Germinal center (tissue), 1 donor: ENCODE data around the gene LRSAM1.

Experiments
- DNase-seq: peaks from one replicate; pipeline ENCODE4 v3.0.0; 2012; ENCODE audit warnings: mixed read lengths, low spot score

LRSAM1 gene

DNA sequence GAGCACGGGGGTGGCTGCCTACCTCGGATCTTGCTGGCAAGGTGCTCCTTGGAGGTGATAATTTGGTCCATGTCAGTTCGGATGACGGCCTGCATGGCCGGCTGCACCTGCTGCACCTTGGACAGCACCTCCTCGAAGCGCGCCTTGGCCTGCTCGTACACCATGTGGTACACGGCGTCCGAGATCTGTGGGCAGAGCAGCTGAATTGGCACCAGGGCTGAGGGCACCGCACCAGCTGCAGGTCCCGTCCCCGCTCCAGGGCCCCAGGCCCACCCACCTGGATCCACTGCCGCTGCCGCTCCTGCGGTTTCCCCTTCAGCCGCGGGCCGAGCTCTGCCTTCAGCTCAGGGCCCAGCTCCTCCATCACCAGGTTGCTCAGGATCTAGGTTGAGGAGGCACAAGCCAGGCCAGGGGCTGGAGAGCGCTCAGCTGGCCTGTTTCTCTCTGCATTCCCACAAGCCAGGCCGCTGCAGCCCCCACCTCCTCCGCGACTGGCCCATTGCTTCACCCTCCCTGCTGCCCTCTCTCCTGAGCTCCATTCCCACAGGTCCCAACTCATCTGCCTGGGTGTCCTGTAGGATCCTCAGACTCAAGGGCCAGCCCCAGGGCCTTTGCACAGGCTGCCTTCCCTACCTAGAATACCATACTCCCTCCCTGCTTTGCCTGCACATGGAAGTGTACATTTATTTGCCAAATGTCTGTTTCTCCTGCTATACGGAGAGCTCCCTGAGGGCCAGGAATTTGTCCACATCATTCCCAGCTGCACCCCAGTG is 65.7 kb downstream of the LRSAM1 start:
- no peak for DNase-seq

DNA sequence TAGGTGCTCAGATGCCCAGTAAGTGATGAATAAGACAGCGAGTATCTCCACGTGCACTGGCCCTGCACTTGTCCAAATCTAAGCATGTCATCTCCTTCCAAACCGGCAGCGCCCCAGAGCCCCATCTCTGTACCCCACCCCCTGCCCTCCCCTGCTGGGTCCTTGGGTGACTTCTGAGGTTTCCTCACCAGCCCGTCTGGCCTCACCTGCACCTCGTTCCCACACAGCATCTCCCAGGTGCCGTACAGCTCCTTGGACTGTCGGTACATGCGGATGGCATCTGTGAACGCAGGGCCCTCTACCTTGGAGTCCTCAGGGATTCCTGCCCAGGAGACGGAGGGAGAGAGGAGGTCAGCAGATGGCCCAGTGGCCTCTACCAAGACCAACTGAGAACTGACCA is 66.3 kb downstream of the LRSAM1 start:
- no peak for DNase-seq

DNA sequence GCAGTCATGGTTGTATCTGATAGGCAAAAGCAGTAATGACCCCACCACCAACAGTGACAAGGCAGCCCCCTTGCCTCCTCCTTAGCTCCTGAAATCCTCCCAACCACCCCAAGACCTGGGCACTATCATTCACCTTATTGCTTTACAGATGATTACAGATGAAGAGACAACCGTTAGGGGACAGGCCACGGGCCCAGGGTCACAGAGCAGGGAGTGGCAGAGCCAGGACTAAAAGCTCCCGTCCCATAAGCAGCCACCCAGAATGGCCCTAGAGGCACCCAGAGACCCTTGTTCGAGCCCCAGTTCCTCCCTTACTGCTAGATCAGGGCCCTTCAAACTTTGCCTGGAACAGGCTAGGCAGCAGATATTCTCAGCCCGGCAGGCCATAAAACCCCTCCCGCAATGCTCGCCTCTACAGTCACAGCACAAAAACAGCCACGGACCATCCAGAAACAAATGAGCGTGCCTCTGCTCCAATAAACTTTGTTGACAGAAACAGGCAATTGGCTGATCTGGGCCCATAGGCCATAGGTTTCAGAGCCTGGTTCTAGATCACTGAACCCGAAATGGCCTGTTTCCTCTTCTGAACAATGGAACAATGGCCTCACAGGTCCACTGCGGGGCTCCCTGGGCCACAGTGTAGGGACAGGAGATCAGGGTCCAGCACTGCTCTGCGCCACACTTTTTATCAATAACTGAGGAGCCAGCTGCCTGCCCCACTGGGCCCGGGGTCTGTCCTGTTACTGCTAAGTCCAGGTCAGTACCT is 67.0 kb downstream of the LRSAM1 start:
- no peak for DNase-seq

DNA sequence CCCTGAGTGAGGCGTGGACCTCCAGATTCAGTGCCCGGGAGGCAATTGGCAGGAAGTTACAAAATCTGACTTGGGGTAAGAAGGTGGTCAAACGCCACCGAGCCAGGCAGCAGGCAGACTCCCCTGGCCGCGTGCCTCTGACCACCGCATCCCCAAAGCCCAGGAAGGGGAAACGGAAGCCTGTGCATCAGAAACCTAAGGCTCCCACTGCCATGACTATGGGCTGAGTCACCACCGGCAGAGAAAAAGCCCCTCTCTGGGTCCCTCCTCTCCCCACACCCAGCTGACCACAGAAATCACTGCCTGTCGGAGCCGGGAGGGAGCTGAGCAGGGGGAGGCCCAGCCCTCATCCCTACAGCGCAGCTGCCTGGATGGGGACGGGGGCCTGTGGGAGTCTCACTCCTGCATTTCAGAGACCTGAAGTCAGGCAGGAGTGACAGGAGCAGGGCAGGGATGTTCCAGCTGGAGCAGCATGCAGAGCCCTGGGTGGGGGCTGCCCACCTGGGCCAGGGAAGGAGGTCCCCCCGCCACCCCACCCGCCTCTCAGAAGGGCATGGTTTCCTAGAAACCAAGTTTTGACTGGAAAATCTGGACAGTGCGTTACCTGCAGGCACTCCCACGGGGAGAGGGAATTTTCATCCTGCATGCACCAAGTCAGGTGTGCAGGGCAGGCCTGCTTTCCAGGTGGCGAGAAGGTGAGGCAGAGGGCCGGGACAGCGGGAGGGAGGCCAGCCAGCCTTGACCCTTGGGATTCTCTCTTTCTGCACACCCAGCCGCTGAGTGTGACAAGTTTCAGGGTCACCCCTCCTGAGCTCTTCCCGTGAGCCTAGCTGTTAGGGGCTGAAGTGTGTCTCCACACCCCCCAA is 68.2 kb downstream of the LRSAM1 start:
- no peak for DNase-seq

DNA sequence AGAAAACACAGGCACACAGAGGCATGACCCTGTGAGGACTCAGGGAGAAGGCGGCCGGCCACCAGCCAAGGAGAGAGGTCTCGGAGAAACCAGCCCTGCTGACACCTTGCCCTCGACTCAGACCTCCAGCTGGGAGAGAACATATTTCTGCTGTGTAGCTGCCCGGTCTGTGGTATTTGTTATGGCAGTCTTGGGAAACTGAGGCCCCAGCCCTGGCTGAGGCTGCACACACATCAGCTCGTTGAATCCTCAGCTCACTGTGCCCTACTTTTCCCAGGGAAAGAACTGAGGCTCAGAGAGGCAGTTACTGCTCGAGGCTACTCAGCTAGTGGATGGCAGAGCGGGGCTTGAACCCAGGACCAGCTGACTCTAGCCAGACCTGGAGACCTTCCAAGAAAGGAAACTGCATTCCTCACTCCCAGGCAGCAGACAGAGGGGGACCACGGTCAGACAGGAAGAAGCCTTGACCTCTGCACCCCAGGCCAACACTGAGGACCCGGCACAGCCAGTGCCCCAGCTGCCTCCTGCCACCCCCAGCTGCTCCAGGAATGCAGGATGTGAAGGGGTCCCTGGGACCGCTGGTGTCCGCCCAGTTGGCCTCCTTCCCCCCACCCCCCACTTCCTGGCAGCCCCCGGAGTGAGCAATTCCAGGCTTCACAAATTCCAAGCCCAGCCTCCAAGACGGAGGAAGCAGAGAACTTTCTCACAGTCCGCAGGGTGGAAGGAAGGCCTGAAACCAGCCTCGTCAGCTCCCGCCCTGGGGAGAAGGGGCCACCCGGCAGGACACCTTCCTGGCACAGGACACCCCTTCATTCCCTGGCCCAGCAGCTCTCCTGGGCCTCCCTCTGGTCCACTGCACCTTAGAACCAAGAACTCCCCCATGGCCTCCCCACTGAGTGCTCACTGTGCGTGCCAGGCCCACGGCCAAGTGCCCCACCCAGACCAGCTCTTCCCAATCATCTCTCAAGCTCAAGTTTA is 69.9 kb downstream of the LRSAM1 start:
- no peak for DNase-seq

DNA sequence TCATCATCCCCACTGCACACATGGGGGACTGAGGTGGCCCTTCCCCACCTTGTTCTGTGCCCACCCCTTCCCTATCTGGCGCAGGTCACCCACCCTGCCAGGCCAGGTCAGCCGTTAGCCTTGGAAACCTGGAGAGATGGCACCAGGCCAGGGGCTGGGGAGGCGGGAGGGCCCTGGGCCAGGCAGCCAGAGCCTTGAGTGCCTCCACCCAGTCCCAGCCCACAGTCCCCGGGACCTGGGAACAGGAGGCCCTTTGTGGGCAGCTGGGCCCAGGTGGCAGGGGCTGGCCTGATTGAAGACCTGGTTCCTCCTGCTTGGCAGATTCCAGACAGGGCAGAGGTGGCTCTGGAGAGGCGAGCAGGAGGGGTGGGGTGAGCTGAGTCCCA is 70.6 kb downstream of the LRSAM1 start:
- DNase-seq, result no peak

DNA sequence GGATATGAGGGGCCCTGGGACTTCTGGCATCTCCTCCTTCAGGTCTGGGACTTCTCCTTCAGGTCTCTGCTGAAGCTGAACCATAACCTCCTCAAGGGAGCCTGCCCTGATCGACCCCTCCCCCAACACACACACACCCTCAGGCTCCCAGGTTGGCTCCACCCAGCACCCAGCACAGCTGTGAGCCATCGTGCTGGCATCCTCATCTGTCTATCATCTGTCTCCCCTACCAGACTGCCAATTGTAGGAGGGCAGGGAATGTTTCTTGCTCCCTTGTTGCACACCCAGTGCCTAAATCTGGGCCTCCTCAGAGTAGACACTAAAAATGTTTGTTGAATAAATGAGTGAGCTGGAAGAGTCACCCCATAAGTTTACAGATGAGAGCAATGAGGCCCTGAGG is 71.4 kb downstream of the LRSAM1 start:
- DNase-seq, result no peak

DNA sequence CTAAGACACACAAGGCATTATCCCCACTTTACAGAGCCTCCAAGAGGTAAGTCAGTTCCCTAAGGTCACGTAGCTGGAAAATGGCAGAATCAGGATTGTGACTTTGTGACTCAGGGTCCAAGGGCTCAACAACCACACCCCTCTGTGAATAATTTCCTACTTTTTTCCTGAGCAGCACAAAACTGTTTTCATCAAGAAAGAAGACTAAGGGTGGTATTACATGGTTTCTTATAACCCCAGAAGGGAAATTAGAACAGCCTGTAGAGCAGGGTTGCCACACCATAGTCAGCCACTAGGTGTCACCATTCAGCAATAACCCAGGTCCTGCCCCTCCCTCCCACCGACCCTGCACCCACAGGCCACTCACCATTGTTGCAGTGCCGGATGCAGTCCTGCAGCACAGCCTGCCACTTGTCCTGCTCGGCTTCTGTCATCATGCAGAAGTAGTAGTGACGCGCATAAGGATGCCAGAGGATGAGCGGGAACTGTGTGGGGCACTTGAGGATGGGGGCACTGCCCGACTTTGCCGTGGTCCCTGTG is 72.1 kb downstream of the LRSAM1 start:
- DNase-seq, result no peak

DNA sequence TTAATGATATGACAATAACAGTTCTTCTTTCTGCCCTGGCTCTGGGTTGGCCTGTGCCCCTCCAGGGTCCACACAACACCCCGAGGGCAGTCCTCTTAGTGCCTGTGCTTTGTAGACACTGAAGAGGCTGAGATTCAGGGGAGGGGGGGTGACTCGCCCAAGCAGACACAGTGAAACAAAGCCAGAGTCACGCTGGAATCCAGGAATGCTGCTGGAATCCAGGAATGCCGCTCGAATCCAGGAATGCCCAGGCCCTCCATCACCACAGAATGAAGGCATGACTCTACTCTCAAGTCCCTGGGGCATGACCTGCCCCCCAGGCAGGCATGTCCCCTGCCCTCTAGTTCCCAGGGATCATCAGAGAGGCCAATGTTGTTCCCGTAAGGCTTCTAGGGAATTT is 73.1 kb downstream of the LRSAM1 start:
- DNase-seq, result no peak

DNA sequence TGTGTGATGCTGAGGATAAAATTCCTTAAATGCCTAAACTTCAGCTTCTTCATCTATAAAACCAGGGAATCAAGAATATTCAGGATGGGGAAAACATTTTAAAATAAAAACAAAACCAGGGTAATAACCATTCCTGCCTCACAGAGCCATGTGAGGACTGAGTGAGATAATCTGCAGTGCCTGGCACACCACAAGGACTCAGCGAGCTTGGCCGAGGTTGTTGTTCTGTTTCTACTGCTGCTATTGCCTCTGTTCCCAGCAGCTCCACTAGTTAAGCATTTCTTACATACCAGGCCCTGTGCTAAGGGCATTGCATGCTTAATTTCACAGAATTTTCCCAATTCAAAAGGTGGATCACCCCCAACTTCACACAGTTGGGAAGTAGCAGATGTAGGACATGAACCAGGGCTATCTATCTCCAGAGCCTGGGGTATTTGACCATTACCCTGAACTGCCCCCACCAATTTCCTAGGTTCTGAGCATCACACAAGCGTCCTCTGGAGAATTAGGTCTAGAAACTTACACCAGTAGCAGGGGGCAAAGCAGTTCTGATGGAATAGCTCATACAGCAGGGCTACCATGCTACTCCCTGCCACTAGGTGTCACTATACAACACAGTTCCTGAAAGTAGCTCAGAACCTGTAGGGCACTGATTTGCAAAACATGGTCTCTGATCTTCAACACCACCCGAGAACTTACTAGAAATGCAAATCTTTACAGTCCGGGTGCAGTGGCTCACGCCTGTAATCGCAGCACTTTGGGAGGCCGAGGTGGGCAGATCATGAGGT is 74.3 kb downstream of the LRSAM1 start:
- DNase-seq, result peak; percentile 33

DNA sequence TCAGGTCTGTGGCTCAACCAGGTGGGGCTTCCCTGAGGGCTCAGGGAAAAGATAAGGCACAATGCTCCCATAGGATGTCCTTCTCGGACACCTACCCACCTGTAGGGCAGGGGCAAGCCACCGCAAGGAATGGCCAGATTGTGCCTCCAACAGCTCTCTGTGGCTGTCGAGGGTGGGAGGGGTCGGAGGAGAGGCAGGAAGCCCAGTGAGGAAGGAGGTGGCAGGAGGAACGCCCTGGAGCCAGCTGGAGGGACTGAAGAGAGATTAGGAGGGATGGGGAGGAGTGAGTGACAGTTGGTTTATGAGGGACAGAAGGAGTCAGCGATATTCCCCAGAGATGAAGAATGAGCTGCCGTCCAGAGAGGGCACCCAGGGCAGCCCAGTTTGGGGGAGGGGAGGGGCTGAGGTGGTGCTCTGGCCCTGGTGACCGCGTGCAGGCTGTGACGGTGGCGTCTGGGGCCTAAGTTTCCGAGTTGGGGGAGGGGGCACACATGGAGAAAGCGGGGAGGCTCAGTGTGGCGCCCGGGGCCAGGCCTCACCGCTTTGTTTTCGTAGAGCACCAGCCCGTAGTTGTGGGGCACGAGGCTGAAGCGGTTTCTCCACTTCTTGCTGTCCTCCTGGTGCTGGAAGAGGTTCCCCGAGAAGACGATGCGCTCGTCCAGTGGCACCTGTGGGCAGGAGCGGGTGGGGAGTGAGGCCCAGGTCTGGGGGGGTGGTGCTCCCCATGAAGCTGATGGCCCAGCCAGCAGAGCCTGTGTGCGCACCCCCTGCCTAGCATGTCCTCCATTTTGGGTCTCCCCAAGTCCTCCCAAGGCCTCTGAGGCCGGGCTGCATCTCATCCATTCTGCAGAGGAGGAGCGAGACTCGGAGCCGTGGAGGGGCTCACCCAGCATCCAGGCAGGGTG is 75.6 kb downstream of the LRSAM1 start:
- no peak for DNase-seq

DNA sequence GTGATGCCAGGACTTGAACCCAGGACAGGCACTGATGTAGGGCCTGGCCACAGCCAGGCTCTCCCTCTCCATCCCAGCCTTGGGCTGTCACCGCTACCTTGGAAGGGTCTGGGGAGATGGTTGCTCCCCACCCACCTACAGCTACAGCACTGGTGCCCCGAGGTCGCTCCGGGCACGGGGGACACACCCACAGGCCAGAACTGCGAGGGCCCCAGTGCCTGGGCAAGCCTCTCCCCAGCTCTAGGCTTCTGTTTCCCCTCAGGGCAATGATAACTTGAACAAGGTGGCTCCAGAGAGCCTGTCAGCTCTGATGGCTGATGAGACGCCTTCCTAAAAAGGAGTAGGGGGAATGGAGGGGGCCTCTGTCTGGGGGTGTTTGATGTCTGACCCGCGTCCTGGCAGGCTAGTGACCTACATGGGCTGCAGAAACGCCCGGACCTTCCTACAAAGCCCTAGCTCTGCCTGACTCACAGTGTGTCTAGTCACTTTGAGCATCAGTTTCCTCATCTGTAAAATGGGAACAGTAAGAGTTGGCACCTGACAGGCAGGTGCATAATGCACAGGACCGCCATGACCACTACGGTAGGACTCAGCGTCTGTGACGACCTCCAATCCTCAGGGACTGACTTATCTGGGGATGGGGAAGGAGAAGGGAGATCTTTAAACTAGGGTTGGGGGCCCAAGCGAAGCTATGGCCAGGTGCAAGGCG is 76.4 kb downstream of the LRSAM1 start:
- DNase-seq, result no peak

DNA sequence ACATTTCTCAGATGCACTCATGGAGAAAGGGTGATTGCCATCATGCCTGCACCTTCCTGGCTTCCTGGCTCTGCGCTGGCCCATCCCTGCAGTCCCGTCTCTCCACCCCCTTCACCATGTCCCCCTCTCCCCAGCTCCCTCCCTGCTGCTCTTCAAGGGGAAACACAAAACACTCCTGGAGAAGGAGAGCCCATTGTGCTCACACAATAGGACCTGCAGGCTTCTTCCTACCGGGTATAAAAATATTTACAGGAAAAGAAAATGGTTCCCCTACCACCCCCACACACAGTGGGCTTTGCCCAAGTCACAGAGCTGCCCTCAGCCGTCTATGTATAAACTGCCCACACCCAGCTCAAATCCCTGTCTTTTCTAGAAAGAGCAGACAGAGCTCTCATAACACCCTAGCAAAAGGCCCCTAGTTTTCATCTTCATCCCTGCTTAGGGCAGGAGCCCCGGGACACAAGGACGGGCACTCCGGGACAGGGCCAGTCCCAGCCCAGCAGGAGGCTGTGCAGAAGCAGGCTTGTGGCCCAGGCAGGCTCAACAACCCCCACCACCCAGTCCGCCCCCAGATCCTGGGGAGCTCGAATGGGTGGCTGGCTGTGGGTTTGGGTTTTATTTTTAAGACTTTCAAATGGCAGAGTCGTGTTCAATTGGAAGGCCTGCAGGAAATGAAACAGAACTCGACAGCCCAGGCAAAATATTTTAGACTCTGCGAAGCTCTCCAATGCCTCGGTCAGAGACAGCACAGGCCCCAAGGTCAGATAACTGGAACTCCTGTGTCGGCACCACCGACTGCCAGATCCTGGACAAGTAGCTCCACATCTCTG is 77.3 kb downstream of the LRSAM1 start:
- no peak for DNase-seq

DNA sequence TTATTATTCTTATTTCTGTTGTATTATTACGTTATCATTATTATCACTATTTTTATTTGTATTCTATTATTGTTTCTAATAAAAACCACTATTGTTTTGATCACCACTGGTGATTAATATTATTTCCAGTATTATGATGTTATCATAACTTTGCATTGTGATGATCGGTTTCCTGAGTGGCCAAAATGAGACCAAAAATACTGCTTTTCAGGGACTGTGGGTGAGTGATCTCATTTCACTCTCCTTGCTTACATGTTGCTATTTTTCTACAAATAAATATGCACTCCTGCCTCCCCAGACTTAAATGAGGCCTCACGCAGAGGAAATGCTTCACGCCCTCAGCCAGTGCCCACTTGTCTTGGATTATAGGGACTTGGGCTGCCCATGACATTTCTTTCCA is 78.4 kb downstream of the LRSAM1 start:
- DNase-seq, result no peak

DNA sequence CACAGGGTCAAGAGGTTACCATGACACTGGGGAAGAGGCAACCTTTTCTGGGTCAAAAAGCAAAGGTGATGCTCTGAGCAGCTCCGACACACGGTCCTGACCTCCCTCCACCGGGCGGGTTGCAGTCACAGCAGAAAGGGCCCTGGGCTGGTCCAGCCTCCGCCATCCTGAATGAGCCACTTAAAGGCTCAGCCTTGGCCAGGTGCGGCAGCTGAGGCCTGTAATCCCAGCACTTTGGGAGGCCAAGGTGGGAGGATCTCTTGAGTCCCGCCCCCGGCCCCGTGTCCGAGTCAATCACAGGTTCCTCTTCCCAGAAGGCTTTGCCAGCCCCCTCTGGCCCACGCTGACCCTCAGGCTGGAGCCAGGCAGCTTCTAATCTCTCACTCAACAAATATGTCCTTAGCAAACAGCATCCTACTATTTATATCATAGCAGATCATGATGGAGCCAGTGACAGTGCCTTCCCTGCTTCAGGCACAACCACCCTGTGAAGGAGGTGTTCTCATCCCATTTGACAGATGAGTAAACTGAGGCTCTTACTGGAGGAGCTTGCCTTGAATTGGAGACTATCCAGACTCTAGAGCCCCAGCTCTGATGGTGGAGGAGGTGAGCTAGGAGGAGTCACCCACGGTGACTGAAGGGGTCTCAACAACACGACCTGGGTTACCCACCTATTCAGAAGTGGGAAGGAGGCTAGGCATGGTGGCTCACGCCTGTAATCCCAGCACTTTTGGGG is 79.1 kb downstream of the LRSAM1 start:
- no peak for DNase-seq

DNA sequence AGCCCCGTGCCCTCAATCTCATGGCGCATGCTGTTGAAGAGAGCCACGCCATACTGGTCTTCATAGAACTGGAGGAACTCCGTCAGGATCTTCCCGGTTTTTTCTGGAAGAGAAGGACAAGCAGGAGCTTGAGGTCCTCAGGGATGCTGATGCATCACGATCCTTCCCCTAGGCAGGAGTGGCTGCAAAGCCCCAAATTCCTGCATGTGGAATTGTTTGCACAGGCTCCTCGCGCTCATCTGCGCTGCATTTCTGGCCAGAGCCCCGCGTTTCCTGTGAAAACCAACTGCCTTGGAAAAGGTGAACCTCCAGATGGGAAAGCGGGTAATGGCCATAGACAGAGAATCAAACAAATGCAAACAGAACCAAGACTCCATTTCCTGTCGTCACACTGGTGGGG is 80.4 kb downstream of the LRSAM1 start:
- no peak for DNase-seq
